NCI-H524 (cell line): Measurements from ENCODE around the gene RASA2.
"Not testable (repeated sequence)": the region's sequence is repeated elsewhere in the genome, so short reads cannot be mapped to it uniquely, and the experiment has no call there.

Experiments
- DNase-seq, 2 experiments: peaks; one replicate each; lab custom pipeline; 2025; lab: John Stamatoyannopoulos, UW

Gene RASA2

GRCh38 chr3:141498598-141499223, 11.9 kb downstream of the RASA2 start:
- DNase-seq = no peak

- DNase-seq = no peak
Observed at GRCh38 chr3:141499284-141499683, 12.5 kb downstream of the RASA2 start.

GRCh38 chr3:141499965-141500364, 13.1 kb downstream of the RASA2 start:
- DNase-seq = no peak

- DNase-seq = no peak
Observed at GRCh38 chr3:141500397-141500796, 13.6 kb downstream of the RASA2 start.

GRCh38 chr3:141505166-141505565, 18.3 kb downstream of the RASA2 start:
- DNase-seq = no peak

- no peak for DNase-seq
Observed at GRCh38 chr3:141506071-141506470, 19.2 kb downstream of the RASA2 start.

- DNase-seq = no peak
Observed at GRCh38 chr3:141507392-141508066, 20.7 kb downstream of the RASA2 start.

GRCh38 chr3:141508067-141508436, 21.2 kb downstream of the RASA2 start:
- no peak for DNase-seq

GRCh38 chr3:141511361-141511760, 24.5 kb downstream of the RASA2 start:
- DNase-seq = no peak

- no peak for DNase-seq
Observed at GRCh38 chr3:141514382-141514781, 27.6 kb downstream of the RASA2 start.

GRCh38 chr3:141519587-141519986, 32.8 kb downstream of the RASA2 start:
- DNase-seq = no peak

GRCh38 chr3:141521781-141522180, 35.0 kb downstream of the RASA2 start:
- no peak for DNase-seq

- DNase-seq = no peak
Observed at GRCh38 chr3:141523615-141524375, 37.0 kb downstream of the RASA2 start.

GRCh38 chr3:141524988-141525387, 38.2 kb downstream of the RASA2 start:
- DNase-seq = no peak

- DNase-seq = no peak
Observed at GRCh38 chr3:141525814-141526213, 39.0 kb downstream of the RASA2 start.

GRCh38 chr3:141526709-141527108, 39.9 kb downstream of the RASA2 start:
- no peak for DNase-seq

GRCh38 chr3:141528800-141529199, 42.0 kb downstream of the RASA2 start:
- no peak for DNase-seq

GRCh38 chr3:141529256-141529655, 42.4 kb downstream of the RASA2 start:
- no peak for DNase-seq

GRCh38 chr3:141529717-141530414, 43.0 kb downstream of the RASA2 start:
- no peak for DNase-seq

GRCh38 chr3:141530415-141530768, 43.6 kb downstream of the RASA2 start:
- no peak for DNase-seq

- no peak for DNase-seq
Observed at GRCh38 chr3:141532609-141533008, 45.8 kb downstream of the RASA2 start.

GRCh38 chr3:141536017-141536416, 49.2 kb downstream of the RASA2 start:
- DNase-seq = not testable (repeated sequence)

- no peak for DNase-seq
Observed at GRCh38 chr3:141537856-141538255, 51.0 kb downstream of the RASA2 start.
